Stimulated activated CD4-positive, alpha-beta T cell treated with anti-CD3 and anti-CD28 coated beads, Interleukin-2, amount 100 ng/mL, for 4 hours (primary cell): Measurements from ENCODE around the gene DDX10.

Experiments
- DNase-seq: peaks from one replicate; pipeline ENCODE4 v3.0.0-alpha.2; 2020; ENCODE audit warnings: low read depth

Gene DDX10

GRCh38 chr11:108872781-108873291, 208.0 kb downstream of the DDX10 start:
- no peak for DNase-seq

- DNase-seq, result no peak
Observed at GRCh38 chr11:108873310-108873709, 208.4 kb downstream of the DDX10 start.

DNA sequence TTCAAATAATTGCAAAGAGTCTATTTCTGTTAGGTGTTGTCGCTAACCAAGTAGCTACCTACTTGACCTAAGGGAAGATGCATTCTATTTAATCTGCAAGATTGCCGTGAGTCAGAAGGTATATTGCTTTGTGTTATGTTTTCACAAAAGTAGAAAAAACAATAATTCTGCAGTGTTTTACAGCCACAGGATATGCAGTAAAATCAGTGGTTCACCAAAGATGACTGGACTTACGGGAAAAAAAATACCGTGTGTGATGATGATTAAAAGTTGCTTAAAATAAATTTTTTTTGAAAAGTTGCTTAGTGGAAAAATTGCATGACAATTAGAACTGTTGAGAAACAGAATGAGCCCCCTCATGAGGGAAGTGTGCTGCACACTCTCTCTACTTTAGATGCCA, 209.1 kb downstream of the DDX10 start:
- DNase-seq, result no peak

DNA sequence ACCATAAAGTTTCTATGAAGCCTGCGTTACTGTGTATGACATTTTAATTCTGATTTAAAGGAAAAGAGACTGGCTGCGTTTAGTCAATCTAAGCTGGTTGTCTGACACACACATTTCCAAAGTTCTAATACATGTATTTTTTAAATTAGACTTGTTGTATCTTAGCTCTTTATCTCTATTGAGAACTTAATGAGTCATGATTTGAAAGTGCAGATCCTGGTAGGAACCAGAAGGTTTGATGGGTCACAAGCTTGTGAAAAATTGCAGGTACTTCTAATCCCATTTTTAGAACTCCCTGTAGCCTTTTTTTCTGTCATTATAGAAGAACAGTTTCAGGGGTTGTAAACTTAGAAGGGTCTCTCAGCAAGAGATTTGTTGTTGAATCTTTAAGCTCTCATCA, 210.3 kb downstream of the DDX10 start:
- DNase-seq, result no peak

- DNase-seq, result no peak
Observed at GRCh38 chr11:108877178-108877577, 212.3 kb downstream of the DDX10 start.

DNA sequence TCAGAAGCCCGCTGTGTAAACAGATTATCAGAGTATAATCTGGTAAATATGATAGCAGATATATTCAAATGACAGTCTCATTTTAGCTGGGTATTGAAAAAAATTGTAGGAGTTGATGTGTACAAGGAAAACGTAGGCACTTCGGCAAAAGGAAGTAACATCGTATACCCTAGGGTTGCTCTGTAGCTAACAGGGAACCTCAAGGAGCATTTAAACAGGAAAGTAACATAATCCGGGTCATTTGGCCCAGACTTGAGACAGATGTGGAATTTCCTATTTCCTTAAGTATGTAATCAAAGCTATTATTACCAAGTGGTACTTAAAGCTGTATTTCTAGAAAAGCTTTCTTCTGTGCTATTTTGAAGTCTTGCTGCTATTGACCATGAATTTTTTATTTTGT, 215.6 kb downstream of the DDX10 start:
- no peak for DNase-seq

- DNase-seq, result no peak
Observed at GRCh38 chr11:108881131-108881530, 216.3 kb downstream of the DDX10 start.

- no peak for DNase-seq
Observed at GRCh38 chr11:108882211-108882831, 217.5 kb downstream of the DDX10 start.

- DNase-seq, result no peak
Observed at GRCh38 chr11:108886005-108886659, 221.3 kb downstream of the DDX10 start.

DNA sequence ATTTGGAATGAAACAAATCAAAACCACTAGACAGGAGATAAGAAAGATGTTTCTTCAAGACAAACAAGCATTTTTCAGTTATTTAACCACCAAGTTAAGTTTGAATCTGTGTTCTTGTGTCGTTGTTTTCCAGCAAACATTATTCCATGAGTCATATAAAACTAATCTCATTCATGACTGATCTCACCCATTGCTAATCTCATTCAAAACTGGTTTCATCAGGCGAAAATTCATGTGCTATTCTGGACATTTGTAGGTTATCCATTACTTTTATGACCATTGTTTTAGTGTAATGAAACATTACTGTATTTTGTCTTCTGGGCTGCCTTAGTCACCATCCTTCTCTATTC, 221.8 kb downstream of the DDX10 start:
- DNase-seq, result no peak

GRCh38 chr11:108887436-108888238, 222.8 kb downstream of the DDX10 start:
- DNase-seq, result no peak

GRCh38 chr11:108890482-108891105, 225.7 kb downstream of the DDX10 start:
- DNase-seq, result no peak

GRCh38 chr11:108891143-108891542, 226.3 kb downstream of the DDX10 start:
- no peak for DNase-seq

- no peak for DNase-seq
Observed at GRCh38 chr11:108891909-108892511, 227.1 kb downstream of the DDX10 start.

DNA sequence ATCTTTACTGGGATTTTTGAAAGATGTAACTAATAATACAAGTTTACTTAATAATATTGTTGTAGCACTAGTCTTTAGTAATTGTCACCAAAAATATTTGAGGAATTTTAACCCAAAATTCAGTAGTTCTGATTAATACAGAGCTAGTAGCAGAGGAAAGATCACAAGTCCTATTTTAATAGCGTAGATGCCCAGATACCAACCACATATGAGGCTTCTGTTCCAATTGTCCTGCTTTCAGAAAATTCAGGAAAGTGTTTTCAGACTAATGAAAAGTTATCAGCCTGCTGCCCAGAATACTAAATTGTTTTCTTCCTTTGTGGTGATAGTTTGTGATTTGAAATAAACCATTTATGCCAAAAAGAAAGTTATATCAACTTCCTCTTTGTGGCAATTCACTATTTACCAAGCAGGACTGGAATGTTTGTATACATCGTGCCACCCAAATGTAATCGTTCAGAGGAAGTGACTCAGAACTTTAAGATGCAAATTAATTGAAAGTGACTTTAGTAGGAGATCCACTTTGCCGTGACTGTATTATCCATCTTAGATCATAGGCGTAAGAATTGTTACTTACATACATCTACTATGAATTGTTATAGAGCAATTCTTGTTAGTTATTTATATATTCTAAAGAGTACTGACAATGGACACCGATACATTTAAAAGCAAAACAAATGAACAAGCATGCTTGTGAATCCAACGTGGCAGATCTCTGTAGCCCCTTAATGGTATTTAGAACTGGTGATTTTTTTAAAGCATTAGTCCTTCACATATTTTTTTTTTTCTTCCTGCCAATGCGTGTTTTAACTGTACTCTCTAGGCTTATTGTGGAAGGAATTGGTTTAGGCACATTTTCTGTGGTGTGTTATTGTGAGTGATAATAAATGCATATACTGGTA, 231.0 kb downstream of the DDX10 start:
- DNase-seq, result no peak

GRCh38 chr11:108897071-108897481, 232.2 kb downstream of the DDX10 start:
- DNase-seq, result no peak

GRCh38 chr11:108897916-108898315, 233.0 kb downstream of the DDX10 start:
- DNase-seq, result no peak

DNA sequence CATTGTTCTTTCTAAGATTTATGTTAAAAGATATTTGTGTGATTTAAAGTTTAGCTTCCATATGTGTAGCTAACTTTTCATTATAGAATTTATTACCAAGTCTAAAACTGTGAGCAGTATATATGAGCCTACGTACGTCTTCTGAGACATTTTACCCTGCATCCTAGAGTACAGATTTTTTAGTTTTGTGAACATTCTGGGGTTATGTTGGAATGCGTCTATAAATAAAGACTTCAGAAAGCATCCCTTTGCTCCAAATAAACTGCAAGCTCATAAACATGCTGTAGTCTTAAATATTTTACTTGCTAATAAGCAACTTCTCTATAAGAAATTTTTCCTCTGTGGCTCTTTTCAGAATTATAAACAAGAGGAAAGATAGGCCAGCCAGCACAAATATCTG, 236.5 kb downstream of the DDX10 start:
- no peak for DNase-seq

DNA sequence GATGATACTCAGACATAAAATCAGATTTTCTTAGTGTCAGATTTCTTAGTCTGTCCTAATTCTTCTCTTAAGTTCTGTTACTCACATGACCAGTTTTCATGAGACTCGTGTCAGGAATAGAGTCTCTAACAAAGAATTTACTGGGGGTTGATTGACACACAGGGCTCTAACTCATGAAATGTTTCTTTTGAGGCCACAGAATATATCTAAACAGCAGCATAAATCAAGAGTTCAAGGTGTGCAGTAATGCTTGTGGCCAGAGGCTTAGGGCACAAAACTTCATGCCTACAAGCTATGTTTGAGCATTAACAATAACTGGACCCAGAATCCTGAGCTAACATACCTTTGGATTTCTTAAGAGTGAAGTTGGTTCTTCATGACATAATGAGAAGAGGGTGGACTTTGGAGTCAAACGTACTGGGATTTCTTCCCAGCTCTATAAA, 237.2 kb downstream of the DDX10 start:
- no peak for DNase-seq

DNA sequence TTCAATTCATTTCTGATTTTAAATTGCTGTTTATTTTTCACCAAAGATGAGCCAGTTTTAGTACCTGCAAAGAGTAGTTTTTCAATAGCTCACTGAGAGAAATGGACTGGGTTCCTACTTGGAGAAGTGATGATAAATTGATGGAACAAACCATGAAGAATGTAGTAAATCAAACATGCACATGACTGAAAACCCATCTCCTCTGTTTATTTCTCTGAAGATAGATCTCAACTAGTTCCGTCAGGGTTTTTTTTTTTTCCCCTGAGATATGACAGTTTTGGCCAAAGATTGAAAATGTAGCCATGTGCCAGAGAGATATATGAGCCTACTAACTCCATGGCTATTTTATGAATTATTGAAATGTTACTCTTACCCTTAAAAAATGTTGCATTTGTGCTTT, 239.6 kb downstream of the DDX10 start:
- DNase-seq, result no peak

- DNase-seq, result no peak
Observed at GRCh38 chr11:108906329-108906728, 241.5 kb downstream of the DDX10 start.
